K562 (cell line): ENCODE data around the gene ODF4. TPM values are rescaled to one million over a fixed set of nuclear protein-coding genes. Genes with fewer than 3 reads are reported as not detected.

Source experiments
- BRD4 ChIP-seq: fragments of 200-600 bp; sonication (generic); IDR thresholded peaks from 2 replicates; pipeline ENCODE4 v1.6.1; 2017; ENCODE audit warnings: inconsistent platforms
- CTBP1 ChIP-seq: fragments of 450-650 bp; IDR thresholded peaks from 2 replicates; pipeline ENCODE4 v1.6.1; 2016; ENCODE audit warnings: borderline replicate concordance
- HLTF ChIP-seq: fragments of 450-650 bp; IDR thresholded peaks from 2 replicates; pipeline ENCODE4 v1.6.1; 2016
- KDM5B ChIP-seq: fragments of 200-600 bp; sonication (generic); IDR thresholded peaks from 2 replicates; pipeline ENCODE4 v1.6.1; 2012; ENCODE audit warnings: low read depth, mild to moderate bottlenecking, moderate library complexity, low read length, control low read depth, inconsistent platforms; ENCODE audit not compliant: insufficient replicate concordance
- MCM2 ChIP-seq: fragments of 450-650 bp; IDR thresholded peaks from 2 replicates; pipeline ENCODE4 v1.6.1; 2017; ENCODE audit warnings: low read depth, mild to moderate bottlenecking
- MCM5 ChIP-seq: fragments of 450-650 bp; IDR thresholded peaks from 2 replicates; pipeline ENCODE4 v1.6.1; 2016; ENCODE audit warnings: low read depth
- MXI1 ChIP-seq: IDR thresholded peaks from 2 replicates; pipeline ENCODE4 v1.6.1; 2011; ENCODE audit warnings: low read depth, mild to moderate bottlenecking, improper control_type of control experiment, low read length
- NR1H2 ChIP-seq: sonication (generic); formaldehyde crosslinking; IDR thresholded peaks from 2 replicates; pipeline ENCODE4 v1.4.0; 2020; ENCODE audit warnings: mild to moderate bottlenecking, missing genetic modification reagents
- SIN3A ChIP-seq, 2 experiments: fragments of 150-350 bp in 1 of 2; IDR thresholded peaks; 2 replicates each; pipeline ENCODE4 v1.6.1; 2011 to 2016; ENCODE audit warnings: borderline replicate concordance in 2 of 2, low read depth in 2 of 2, low read length in 2 of 2, mild to moderate bottlenecking in 2 of 2, moderate library complexity in 2 of 2; ENCODE audit not compliant: control insufficient read depth in 1 of 2
- TEAD1 ChIP-seq, 2 experiments: fragments of 450-650 bp in 1 of 2; sonication (generic) in 1 of 2; formaldehyde crosslinking; IDR thresholded peaks; 2 replicates each; pipeline versions ENCODE4 v1.4.0 to v1.8.0; 2020 to 2022; ENCODE audit warnings: mild to moderate bottlenecking in 2 of 2, missing genetic modification reagents in 1 of 2
- ZNF175 ChIP-seq: fragments of 200-800 bp; sonication (Bioruptor generic); IDR thresholded peaks from 2 replicates; pipeline ENCODE4 v1.6.1; 2016; ENCODE audit warnings: low read depth, mild to moderate bottlenecking, missing genetic modification characterization, missing compliant biosample characterization
- ZNF184 ChIP-seq: sonication (generic); formaldehyde crosslinking; IDR thresholded peaks from 2 replicates; pipeline ENCODE4 v1.5.0; 2020; ENCODE audit warnings: missing genetic modification reagents
- ZNF197 ChIP-seq: fragments of 200-800 bp; sonication (Bioruptor generic); IDR thresholded peaks from 2 replicates; pipeline ENCODE4 v1.6.1; 2016; ENCODE audit warnings: low read depth, missing genetic modification characterization, missing compliant biosample characterization
- ZNF239 ChIP-seq: fragments of 250-450 bp; sonication (Bioruptor Pico); IDR thresholded peaks from 2 replicates; pipeline ENCODE4 v1.4.0; 2020; ENCODE audit warnings: mild to moderate bottlenecking
- ZNF431 ChIP-seq: sonication (generic); formaldehyde crosslinking; IDR thresholded peaks from 2 replicates; pipeline ENCODE4 v1.8.0; 2022; ENCODE audit warnings: mild to moderate bottlenecking, missing genetic modification reagents
- polyA plus RNA-seq, 8 experiments: library from polyadenylated mRNA; depleted of rRNA in 4 of 8; stranded (reverse) in 5 of 8; unstranded in 3 of 8; fragments of >200 nt; fragmentation: Nextera tagmentation in 2 of 8; fragmentation: Illumina TruSeq in 1 of 8; extraction: Ambion mirVana in 2 of 8; extraction: Trizol in 1 of 8; gene quantifications; 2 replicates each; pipeline versions ENCODE4 v1.2.1 to v1.2.3, GENCODE V29; 2011 to 2014; ENCODE audit warnings: inconsistent platforms in 1 of 8, missing spikeins in 1 of 8
- total RNA-seq, 7 experiments: library from RNA; depleted of rRNA in 6 of 7; stranded (reverse); fragments of >200 nt in 6 of 7; fragmentation: Illumina TruSeq in 2 of 7; extraction: Trizol in 2 of 7; gene quantifications; 2 replicates each; pipeline versions ENCODE4 v1.2.1 to v1.2.3, GENCODE V29; 2011 to 2021; ENCODE audit warnings: low replicate concordance in 1 of 7
- TF ChIP-seq, protein P1 (sequence below), 2 experiments: fragments of 450-650 bp; formaldehyde crosslinking in 1 of 2; IDR thresholded peaks; 2 replicates each; pipeline versions ENCODE4 v1.4.0 to v1.6.1; 2014 to 2020; ENCODE audit warnings: mild to moderate bottlenecking in 2 of 2, borderline replicate concordance in 1 of 2, low read depth in 1 of 2
- TF ChIP-seq, protein P2 (sequence below): fragments of 450-650 bp; IDR thresholded peaks from 2 replicates; pipeline ENCODE4 v1.6.1; 2016

Gene ODF4
- total and polyA plus RNA-seq, 9 of the 15 experiments (the other 6 are each of a cell fraction or from before 2014, with no cell fraction given), result not detected

DNA sequence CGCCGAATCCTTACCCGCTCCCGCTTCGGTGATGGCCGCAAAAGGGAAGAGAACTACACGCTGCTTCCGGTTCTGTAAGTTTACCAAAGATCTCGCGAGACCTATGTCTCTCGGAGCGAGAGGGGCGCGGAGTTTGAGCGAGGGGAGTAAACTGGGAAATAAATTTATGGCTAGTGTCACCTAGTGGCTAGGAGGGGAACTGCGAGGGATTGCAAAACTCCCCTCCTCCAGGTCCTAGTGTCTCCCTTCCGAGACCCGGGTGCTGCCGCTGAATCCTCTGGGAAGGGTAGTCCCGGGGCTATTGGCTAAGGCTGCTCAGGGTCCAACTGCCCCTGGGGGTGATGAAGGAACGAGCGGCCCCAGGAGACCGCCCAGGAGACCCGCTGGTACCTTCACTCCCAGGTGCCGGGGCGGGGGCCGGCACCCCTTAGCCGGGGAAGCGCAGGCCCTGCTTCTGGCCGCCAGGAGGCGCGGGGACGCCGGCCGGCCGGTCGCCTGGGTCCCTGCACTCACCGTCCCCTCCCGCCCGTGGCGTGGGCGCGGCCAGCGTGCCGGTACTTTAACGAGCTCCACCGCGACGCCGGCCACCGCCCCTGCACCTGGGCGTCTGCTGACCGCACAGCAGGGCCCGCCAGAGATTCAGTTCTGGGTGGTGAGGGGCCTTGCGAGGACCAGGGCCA, 43.6 kb downstream of the ODF4 start, which contains the start of gene RPL26 (continued):
- TF ChIP-seq ZNF239 (no peak), CTBP1 (peak; percentile 61; the same call in 1 of the 2 replicates), MXI1 (peak; percentile 71; the same call in 1 of the 2 replicates), ZNF175 (CRISPR knock-in tag) (no peak), HLTF (no peak; the same call in 1 of the 2 replicates), ZNF431 (CRISPR knock-in tag) (no peak), MCM2 (no peak), MCM5 (no peak), BRD4 (0 out of 2 replicates have a peak, but pooled peaks have one; percentile 17), ZNF184 (CRISPR knock-in tag) (no peak), SIN3A (IDR thresholded peaks at IDR 0.05; ENCODE audit: borderline replicate concordance in 2 of 2, control insufficient read depth in 1 of 2, low read depth in 2 of 2, low read length in 2 of 2) (peak; percentile 66 to 86; a peak in 2 of 4 replicates), TEAD1 (CRISPR knock-in tag; IDR thresholded peaks at IDR 0.05) (no peak; a peak in 1 of 4 replicates), KDM5B (peak; percentile 94), NR1H2 (CRISPR knock-in tag) (no peak), ZNF197 (CRISPR knock-in tag) (no peak)
- TF ChIP-seq, protein P1, sequence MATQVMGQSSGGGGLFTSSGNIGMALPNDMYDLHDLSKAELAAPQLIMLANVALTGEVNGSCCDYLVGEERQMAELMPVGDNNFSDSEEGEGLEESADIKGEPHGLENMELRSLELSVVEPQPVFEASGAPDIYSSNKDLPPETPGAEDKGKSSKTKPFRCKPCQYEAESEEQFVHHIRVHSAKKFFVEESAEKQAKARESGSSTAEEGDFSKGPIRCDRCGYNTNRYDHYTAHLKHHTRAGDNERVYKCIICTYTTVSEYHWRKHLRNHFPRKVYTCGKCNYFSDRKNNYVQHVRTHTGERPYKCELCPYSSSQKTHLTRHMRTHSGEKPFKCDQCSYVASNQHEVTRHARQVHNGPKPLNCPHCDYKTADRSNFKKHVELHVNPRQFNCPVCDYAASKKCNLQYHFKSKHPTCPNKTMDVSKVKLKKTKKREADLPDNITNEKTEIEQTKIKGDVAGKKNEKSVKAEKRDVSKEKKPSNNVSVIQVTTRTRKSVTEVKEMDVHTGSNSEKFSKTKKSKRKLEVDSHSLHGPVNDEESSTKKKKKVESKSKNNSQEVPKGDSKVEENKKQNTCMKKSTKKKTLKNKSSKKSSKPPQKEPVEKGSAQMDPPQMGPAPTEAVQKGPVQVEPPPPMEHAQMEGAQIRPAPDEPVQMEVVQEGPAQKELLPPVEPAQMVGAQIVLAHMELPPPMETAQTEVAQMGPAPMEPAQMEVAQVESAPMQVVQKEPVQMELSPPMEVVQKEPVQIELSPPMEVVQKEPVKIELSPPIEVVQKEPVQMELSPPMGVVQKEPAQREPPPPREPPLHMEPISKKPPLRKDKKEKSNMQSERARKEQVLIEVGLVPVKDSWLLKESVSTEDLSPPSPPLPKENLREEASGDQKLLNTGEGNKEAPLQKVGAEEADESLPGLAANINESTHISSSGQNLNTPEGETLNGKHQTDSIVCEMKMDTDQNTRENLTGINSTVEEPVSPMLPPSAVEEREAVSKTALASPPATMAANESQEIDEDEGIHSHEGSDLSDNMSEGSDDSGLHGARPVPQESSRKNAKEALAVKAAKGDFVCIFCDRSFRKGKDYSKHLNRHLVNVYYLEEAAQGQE (IDR thresholded peaks at IDR 0.05; ENCODE audit: borderline replicate concordance), result peak; percentile 65; the same call in 1 of the 2 replicates
- TF ChIP-seq, protein P1 (CRISPR knock-in tag; IDR thresholded peaks at IDR 0.05; ENCODE audit: low read depth), result no peak
- TF ChIP-seq, protein P2, sequence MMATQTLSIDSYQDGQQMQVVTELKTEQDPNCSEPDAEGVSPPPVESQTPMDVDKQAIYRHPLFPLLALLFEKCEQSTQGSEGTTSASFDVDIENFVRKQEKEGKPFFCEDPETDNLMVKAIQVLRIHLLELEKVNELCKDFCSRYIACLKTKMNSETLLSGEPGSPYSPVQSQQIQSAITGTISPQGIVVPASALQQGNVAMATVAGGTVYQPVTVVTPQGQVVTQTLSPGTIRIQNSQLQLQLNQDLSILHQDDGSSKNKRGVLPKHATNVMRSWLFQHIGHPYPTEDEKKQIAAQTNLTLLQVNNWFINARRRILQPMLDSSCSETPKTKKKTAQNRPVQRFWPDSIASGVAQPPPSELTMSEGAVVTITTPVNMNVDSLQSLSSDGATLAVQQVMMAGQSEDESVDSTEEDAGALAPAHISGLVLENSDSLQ, result no peak
